ENCODE measurements around the gene HSD17B12. TPM values are rescaled to one million over a fixed set of nuclear protein-coding genes. Genes with fewer than 3 reads are reported as not detected.

HSD17B12 gene
- total RNA-seq, 1 experiment from 2014 or later, result 106 TPM

Other genes with a start within 250 kb of the HSD17B12 start
- gene ALKBH3, start 200.1 kb downstream of the HSD17B12 start, total RNA-seq (2021; ENCODE audit: unreplicated experiment), result 34.4 TPM

All from Panc1 (cell line).